OCI-M2 (cell line): ENCODE measurements around the gene CCM2.

ENCODE experiments used
- DNase-seq: peaks from one replicate; lab custom pipeline; 2025; ENCODE audit not compliant: unreplicated experiment; lab: John Stamatoyannopoulos, UW

CCM2 gene

GRCh38 chr7:45118292-45118691 lies 118.3 kb downstream of the CCM2 start:
- DNase-seq = no peak

DNA sequence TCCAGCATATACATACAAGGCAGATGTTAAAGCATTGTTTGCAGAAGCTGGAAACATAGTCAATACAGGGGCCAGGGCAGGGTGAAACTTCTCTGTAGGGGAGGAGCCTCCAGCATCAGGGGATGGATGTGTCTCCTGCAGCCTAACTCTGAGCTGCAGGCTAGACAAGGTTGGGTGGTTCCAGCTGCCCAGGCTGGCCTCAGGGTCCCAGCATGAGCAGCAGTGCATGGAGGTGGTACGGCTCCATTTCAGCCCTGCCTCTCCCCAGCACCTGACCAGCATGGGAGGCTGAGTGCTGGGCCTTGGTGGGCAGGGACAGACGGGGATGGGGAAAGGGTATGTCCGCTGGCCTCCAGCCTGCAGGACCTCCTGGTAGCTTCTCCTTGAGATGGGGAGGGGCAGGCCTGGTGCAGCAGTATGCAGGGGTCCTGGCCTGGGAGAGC lies 118.9 kb downstream of the CCM2 start:
- DNase-seq = no peak

DNA sequence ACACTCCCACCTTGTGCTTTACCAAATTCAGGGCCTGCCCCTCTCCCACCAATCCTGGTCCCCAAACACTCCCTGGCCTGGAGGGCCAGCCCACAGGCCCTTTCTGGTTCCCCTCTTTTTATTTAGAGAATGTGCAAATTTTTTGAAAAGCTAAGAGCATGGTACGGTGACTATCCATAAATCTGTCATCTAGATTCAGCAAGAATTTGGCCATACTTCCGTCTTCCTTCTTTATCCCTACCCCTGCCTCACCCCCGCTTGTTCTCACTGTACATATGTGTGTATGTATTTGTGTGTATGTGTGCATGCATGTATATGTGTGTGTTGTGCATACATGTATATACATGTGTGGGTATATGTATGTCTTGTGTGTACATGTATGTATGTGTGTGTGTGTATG lies 119.5 kb downstream of the CCM2 start:
- DNase-seq = no peak

DNA sequence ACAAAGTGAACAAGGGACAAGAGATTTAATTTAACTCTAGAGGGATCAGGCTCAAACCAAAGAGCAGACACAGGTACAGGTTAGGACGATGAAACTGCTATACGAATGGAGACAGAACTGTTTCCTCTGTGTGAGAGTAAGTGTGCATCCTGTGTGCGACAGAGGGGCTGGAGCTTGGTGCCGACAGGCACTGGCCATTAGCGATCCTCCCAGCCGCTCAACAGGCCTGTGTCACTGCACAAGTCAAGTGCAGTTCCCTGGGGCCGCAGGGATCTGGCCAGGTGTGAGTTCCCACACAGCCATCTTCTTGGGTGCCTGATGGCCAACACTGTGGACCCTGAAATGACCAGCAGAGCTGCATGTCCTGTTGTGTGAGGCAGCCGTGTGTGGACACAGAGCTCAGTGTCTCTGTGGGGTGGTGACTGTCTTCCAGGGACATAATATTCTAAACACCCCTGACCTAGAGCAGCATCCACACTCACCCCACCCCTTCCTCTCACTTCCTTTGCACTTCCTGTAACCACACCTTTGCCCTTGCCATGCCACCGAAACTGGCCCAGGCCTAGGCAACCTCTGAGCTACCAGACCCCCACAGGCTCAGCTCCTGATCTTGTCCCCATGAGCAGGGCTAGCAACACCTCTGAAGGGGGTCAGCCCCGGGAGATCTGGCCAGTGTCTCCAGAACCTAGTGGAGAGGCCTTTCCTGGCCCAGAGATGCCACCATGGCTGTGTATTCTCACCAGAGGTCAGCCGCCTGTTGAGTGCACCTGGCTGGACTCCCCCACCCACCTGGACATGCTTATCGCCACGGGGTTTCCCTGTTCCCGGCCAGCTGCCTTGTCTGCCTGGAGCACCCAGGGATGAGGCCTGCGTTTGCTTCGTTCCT lies 123.2 kb downstream of the CCM2 start:
- no peak for DNase-seq

GRCh38 chr7:45123913-45124710 lies 124.1 kb downstream of the CCM2 start:
- DNase-seq = no peak

DNA sequence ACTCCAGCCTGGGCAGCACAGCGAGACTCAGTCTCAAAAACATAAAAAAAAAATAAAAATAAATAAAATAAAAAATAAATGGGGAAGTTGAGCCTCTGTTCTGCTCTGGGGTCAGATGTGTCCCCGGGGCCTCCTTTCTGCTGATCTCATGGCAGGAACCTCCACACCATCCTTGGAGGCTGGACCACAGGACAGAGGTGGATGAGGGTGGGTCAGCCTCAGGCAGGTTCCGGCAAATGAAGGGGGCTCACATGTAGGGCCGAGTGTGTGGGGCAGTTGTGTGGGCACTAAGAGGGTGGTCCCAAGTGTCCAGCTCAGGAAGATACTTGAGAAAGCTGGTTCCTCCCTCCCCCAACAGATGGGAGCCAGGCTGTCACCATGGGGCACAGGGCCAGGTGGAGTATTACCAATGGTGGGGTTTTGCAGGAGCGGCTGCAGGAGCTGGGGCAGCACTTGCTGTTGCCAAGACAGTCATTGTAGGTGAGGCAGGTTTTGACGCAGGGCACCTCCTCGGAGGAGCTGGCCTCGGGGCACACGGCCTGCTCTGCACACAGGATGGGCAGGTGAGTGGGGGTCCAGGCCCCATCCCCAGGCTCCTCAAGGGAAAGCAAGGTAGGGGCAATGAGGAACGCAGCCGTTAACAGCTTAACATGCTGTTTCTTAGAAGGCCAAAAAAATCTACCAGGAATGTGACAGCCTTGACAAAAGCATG lies 125.3 kb downstream of the CCM2 start:
- no peak for DNase-seq
